LNCaP clone FGC (cell line): ENCODE measurements around the gene C6orf52.
"Not testable (repeated sequence)": the region's sequence is repeated elsewhere in the genome, so short reads cannot be mapped to it uniquely, and the experiment has no call there.

Experiments used
- DNase-seq: peaks from one replicate; pipeline ENCODE4 v3.0.0-alpha.2; 2011; ENCODE audit warnings: low read depth
- H3K4me3 ChIP-seq: 2 replicates; pipeline ENCODE4 v1.5.1; 2011; ENCODE audit warnings: mild to moderate bottlenecking, low read depth, low read length, control low read depth
- CTCF ChIP-seq: IDR thresholded peaks from 2 replicates; pipeline ENCODE4 v1.5.1; 2012; ENCODE audit warnings: mild to moderate bottlenecking; ENCODE audit not compliant: control insufficient read depth, insufficient read depth; ENCODE audit errors: extremely low read depth

The C6orf52 gene

DNA sequence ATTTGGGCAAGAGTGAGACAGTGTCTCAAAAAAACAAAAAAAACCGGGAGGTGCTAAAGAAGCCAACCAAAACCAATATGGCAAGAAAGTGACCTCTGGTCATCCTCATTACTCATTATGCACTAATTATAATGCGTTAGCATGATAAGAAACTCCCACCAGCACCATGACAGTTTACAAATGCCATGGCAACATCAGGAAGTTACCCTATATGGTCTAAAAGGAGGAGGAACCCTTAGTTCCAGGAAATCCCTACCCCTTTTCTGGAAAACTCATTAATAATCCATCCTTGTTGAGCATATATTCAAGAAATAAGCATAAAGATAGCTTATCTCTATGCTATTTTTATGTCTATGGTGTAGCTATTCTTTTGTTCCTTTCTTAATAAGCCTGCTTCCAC, 31.7 kb downstream of the C6orf52 start:
- H3K4me3 ChIP-seq, result no peak overlapping the region
- TF ChIP-seq CTCF, result no peak
- no peak for DNase-seq

GRCh38 chr6:10662207-10662606, 32.2 kb downstream of the C6orf52 start:
- TF ChIP-seq CTCF, result no peak
- H3K4me3 ChIP-seq, result no peak overlapping the region
- DNase-seq, result no peak

DNA sequence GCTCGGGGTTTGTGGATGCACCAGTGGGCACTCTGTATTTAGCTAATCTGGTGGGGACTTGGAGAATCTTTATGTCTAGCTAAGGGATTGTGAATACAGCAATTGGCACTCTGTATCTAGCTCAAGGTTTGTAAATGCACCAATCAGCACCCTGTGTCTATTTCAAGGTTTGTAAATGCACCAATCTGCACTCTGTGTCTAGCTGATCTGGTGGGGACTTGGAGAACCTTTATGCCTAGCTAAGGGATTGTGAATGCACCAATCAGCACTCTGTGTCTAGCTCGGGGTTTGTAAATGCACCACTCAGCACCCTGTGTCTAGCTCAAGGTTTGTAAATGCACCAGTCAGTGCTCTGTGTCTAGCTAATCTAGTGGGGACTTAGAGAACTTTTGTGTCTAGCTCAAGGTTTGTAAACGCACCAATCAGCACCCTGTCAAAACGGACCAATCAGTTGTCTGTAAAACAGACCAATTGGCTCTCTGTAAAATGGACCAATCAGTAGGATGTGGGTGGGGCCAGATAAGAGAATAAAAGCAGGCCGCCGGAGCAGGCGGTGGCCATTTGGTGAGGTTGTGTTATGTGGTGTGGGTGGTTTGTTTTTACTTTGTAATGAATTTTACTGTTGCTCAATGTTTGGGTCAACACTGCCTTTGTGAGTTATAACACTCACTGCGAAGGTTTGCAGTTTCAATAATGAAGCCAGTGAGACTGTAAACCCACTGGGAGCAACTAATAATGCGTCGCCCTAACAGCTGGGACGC, 33.8 kb downstream of the C6orf52 start:
- H3K4me3 ChIP-seq, DNase-seq: not testable (repeated sequence)

- no peak overlapping the region for H3K4me3 ChIP-seq
- DNase-seq, result no peak
- no peak for TF ChIP-seq CTCF
These were observed 34.6 kb downstream of the C6orf52 start for GRCh38 chr6:10659699-10660348.

DNA sequence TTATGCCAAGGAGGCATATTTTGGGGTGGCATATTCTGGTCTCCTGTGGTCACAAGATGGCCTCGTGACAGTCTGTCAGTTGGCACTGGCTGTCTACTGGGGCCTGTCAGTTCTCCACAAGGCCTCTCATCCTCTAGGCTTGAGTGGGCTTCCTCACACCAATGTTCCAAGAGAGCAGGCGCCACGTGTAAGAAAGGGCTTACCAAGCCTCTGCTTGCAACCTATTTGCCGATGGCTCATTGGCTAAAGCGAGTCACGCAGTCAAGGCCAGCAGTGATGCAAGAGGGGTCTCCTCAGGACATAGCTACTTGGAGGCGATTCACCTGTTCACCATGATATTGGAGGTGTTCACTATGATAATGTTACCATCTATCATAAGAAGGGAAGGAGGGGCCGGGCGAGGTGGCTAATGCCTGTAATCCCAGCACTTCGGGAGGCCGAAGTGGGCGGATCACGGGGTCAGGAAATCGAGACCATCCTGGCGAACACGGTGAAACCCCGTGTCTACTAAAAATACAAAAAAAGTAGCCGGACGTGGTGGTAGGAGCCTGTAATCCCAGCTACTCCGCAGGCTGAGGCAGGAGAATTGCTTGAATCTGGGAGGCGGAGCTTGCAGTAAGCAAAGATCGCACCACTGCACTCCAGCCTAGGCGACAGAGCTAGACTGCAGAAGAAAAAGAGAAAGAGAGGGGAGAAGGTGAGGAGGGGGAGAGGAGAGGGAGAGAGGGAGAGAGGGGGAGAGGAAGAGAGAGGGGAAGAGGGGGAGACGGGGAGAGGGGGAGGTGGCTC, 35.3 kb downstream of the C6orf52 start:
- H3K4me3 ChIP-seq, result no peak overlapping the region
- no peak for TF ChIP-seq CTCF
- DNase-seq, result no peak

DNA sequence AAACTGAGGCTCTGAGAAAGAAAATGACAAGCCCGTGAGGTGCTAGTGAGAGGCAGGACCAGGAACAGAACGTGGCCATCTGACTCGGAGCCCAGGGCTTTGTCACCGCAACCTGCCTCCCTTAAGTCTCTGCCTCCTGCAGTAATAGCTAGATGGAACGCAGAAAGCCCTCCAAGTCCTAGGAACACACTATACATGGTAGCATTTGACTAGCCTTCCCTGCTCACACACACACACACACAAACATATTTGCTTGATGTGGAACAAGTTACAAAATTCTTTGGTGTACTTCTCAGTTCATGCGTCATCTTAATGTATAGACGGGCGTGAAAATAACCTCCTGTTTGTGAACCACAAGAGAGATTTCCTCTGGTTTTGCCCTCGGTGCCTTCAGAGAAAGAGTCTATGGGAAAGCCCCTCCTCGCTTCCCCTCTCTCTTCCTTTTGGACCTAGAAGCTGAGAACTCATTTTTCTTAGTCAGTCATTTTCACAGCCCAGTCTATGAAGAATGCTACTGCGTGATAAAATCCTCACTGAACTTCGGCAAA, 38.8 kb downstream of the C6orf52 start:
- no peak for TF ChIP-seq CTCF
- no peak overlapping the region for H3K4me3 ChIP-seq
- no peak for DNase-seq

DNA sequence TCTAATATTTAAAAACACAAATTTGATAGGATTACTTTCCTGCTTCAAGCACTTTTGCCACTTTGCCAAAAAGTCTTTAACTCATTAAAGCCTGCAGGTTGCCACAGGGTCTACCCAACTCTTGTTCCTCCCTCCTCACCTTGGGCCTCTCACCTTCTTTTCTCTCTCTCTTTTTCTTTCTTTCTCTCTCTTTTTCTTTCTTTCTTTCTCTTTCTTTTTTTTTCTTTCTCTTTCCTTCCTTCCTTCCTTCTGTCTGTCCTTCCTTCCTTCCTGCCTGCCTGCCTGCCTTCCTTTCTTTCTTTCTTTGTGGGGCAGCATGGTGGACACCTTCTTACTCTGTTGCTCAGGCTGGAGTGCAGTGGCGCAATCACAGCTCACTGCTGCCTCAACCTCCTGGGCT, 50.2 kb downstream of the C6orf52 start:
- no peak for TF ChIP-seq CTCF
- DNase-seq, result no peak
- H3K4me3 ChIP-seq, result no peak overlapping the region
